Right lobe of liver (tissue), 4 donors: ENCODE results near the gene CFAP46.
"Not testable (repeated sequence)": the region's sequence is repeated elsewhere in the genome, so short reads cannot be mapped to it uniquely, and the experiment has no call there.

Experiments used
- POLR2A ChIP-seq: fragments of 450-650 bp; IDR thresholded peaks from one replicate; pipeline ENCODE4 v1.6.1; 2017; ENCODE audit warnings: antibody characterized with exemption, mild to moderate bottlenecking
- TF ChIP-seq, protein P1 (sequence below), 4 donors: fragments of 200-600 bp in 3 of 4; fragments of 450-650 bp in 1 of 4; IDR thresholded peaks; one replicate each; pipeline versions ENCODE4 v1.5.1 to v1.8.0; 2016 to 2022; ENCODE audit warnings: antibody characterized with exemption in 4 of 4, mild to moderate bottlenecking in 2 of 4
- donor health status: DM: no; HTN: no; CAD: no.
- donor health status: DM: no; HTN: no; CAD: no.
- donor health status: DM: no; HTN: yes; CAD: no.

- TF ChIP-seq, protein P1, sequence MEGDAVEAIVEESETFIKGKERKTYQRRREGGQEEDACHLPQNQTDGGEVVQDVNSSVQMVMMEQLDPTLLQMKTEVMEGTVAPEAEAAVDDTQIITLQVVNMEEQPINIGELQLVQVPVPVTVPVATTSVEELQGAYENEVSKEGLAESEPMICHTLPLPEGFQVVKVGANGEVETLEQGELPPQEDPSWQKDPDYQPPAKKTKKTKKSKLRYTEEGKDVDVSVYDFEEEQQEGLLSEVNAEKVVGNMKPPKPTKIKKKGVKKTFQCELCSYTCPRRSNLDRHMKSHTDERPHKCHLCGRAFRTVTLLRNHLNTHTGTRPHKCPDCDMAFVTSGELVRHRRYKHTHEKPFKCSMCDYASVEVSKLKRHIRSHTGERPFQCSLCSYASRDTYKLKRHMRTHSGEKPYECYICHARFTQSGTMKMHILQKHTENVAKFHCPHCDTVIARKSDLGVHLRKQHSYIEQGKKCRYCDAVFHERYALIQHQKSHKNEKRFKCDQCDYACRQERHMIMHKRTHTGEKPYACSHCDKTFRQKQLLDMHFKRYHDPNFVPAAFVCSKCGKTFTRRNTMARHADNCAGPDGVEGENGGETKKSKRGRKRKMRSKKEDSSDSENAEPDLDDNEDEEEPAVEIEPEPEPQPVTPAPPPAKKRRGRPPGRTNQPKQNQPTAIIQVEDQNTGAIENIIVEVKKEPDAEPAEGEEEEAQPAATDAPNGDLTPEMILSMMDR (IDR thresholded peaks at IDR 0.05): not testable (repeated sequence)
- TF ChIP-seq POLR2A: not testable (repeated sequence)
Measured at GRCh38 chr10:132772816-132773215, 169.6 kb downstream of the CFAP46 start.
